HepG2 (cell line): ENCODE results near the gene CCDC116. TPM values are rescaled to one million over a fixed set of nuclear protein-coding genes. Genes with fewer than 3 reads are reported as not detected.

ENCODE experiments used
- DPF2 ChIP-seq: sonication (generic); formaldehyde crosslinking; IDR thresholded peaks from 2 replicates; pipeline ENCODE4 v1.4.0; 2020; ENCODE audit warnings: mild to moderate bottlenecking, low read depth, missing genetic modification reagents, borderline replicate concordance
- GPN1 ChIP-seq: sonication (generic); formaldehyde crosslinking; IDR thresholded peaks from 2 replicates; pipeline ENCODE4 v1.5.1; 2020; ENCODE audit warnings: missing genetic modification reagents, borderline replicate concordance
- MTA3 ChIP-seq: sonication (generic); formaldehyde crosslinking; IDR thresholded peaks from 2 replicates; pipeline ENCODE4 v1.4.0; 2020; ENCODE audit warnings: missing genetic modification reagents
- NFE2L1 ChIP-seq: sonication (generic); formaldehyde crosslinking; IDR thresholded peaks from 2 replicates; pipeline ENCODE4 v1.4.0; 2020; ENCODE audit warnings: missing genetic modification reagents, mild to moderate bottlenecking, borderline replicate concordance
- ONECUT2 ChIP-seq: sonication (generic); formaldehyde crosslinking; IDR thresholded peaks from 2 replicates; pipeline ENCODE4 v1.4.0; 2020; ENCODE audit warnings: missing genetic modification reagents
- PITX1 ChIP-seq: sonication (generic); formaldehyde crosslinking; IDR thresholded peaks from 2 replicates; pipeline ENCODE4 v1.5.1; 2020; ENCODE audit warnings: mild to moderate bottlenecking, missing genetic modification reagents
- POLR2AphosphoS2 ChIP-seq: IDR thresholded peaks from 2 replicates; pipeline ENCODE4 v1.6.1; 2011; ENCODE audit warnings: low read depth, low read length, improper control_type of control experiment
- SNAI1 ChIP-seq: sonication (generic); formaldehyde crosslinking; IDR thresholded peaks from 2 replicates; pipeline ENCODE4 v1.5.0; 2020; ENCODE audit warnings: mild to moderate bottlenecking, missing genetic modification reagents, borderline replicate concordance
- ZBTB34 ChIP-seq: sonication (generic); formaldehyde crosslinking; IDR thresholded peaks from 2 replicates; pipeline ENCODE4 v1.8.0; 2022; ENCODE audit warnings: mild to moderate bottlenecking, missing genetic modification reagents
- ZKSCAN5 ChIP-seq: sonication (generic); formaldehyde crosslinking; IDR thresholded peaks from 2 replicates; pipeline ENCODE4 v1.5.1; 2020; ENCODE audit warnings: mild to moderate bottlenecking, missing genetic modification reagents
- ZNF337 ChIP-seq: sonication (generic); formaldehyde crosslinking; IDR thresholded peaks from 2 replicates; pipeline ENCODE4 v1.5.1; 2020; ENCODE audit warnings: missing genetic modification reagents, low read depth, mild to moderate bottlenecking, borderline replicate concordance
- ZNF569 ChIP-seq: sonication (generic); formaldehyde crosslinking; IDR thresholded peaks from 2 replicates; pipeline ENCODE4 v1.5.0; 2020; ENCODE audit warnings: mild to moderate bottlenecking, missing genetic modification reagents, moderate library complexity, borderline replicate concordance
- ZNF644 ChIP-seq: IDR thresholded peaks from 2 replicates; pipeline ENCODE4 v1.6.1; 2016; ENCODE audit warnings: low read depth
- ZNF773 ChIP-seq: sonication (generic); formaldehyde crosslinking; IDR thresholded peaks from 2 replicates; pipeline ENCODE4 v1.4.0; 2020; ENCODE audit warnings: missing genetic modification reagents, borderline replicate concordance
- polyA plus RNA-seq, 8 experiments: library from polyadenylated mRNA; depleted of rRNA in 3 of 8; stranded (reverse) in 7 of 8; unstranded in 1 of 8; fragments of >200 nt; fragmentation: Illumina TruSeq in 4 of 8; extraction: Trizol in 4 of 8; gene quantifications; 2 replicates each; pipeline versions ENCODE4 v1.2.1 to v1.2.3, GENCODE V29; 2011 to 2016; ENCODE audit warnings: low read depth in 4 of 8, missing spikeins in 1 of 8, mixed read lengths in 1 of 8; ENCODE audit not compliant: insufficient read depth in 1 of 8
- total RNA-seq, 5 experiments: library from RNA; depleted of rRNA; stranded (reverse); fragments of >200 nt; fragmentation: Illumina TruSeq; extraction: Trizol; gene quantifications; 2 replicates each; pipeline ENCODE4 v1.2.3, GENCODE V29; 2016; ENCODE audit warnings: low read depth in 1 of 5
- TF ChIP-seq, protein P1 (sequence below): sonication (generic); formaldehyde crosslinking; IDR thresholded peaks from 2 replicates; pipeline ENCODE4 v1.4.0; 2020; ENCODE audit warnings: mild to moderate bottlenecking, missing genetic modification reagents, borderline replicate concordance
- TF ChIP-seq, protein P2 (sequence below): sonication (generic); formaldehyde crosslinking; IDR thresholded peaks from 2 replicates; pipeline ENCODE4 v1.4.0; 2020; ENCODE audit warnings: mild to moderate bottlenecking, missing genetic modification reagents, borderline replicate concordance

Gene CCDC116
- total and polyA plus RNA-seq, 2 of the 13 experiments (the other 11 are each of a cell fraction or from before 2014, with no cell fraction given), result 0.15 to 0.33 TPM

DNA sequence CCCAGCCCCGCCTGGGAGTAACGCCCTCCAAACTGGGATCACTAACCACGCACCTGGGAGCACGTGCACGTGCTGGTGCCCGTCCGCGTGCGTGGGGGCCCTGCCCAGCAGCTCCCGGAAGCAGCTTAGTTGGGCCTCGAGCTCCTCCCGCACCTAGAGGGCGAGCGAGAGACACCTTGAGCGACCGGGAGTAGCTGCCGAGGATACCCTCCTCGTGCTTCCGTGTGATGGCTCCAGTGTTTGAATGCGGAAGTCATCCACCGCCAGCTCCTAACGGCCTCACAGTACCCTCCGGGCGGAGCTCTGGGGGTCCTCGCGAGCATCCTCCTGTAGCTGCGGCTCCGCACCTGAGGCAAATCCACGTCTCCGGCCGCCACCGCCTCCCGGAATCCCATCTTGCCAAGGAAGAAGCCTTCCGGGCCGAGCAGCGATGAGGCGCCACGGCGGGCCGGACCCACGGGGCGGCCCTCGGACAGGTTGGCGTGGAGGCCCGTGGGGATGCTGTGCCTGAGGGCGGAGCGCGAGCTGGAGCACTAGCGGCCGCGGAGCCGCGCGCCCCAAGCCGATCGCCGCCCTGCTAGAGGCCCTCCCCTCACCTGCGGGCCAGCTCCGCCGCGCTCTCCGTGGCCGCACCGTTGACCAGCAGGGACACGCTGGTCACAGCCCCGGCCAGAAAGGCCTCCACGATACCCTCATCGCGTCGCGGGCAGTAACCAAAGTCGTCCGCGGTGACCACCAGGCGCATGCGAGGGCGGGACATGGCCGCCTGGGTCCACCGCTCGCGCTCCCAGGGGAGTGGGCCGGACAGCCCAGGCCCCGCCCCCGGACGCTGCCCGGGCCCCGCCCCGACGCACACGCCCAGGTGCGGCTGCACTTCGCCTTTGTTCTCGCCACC is 3.1 kb upstream of the CCDC116 start, which contains the start of gene YDJC (continued):
- TF ChIP-seq, protein P1, sequence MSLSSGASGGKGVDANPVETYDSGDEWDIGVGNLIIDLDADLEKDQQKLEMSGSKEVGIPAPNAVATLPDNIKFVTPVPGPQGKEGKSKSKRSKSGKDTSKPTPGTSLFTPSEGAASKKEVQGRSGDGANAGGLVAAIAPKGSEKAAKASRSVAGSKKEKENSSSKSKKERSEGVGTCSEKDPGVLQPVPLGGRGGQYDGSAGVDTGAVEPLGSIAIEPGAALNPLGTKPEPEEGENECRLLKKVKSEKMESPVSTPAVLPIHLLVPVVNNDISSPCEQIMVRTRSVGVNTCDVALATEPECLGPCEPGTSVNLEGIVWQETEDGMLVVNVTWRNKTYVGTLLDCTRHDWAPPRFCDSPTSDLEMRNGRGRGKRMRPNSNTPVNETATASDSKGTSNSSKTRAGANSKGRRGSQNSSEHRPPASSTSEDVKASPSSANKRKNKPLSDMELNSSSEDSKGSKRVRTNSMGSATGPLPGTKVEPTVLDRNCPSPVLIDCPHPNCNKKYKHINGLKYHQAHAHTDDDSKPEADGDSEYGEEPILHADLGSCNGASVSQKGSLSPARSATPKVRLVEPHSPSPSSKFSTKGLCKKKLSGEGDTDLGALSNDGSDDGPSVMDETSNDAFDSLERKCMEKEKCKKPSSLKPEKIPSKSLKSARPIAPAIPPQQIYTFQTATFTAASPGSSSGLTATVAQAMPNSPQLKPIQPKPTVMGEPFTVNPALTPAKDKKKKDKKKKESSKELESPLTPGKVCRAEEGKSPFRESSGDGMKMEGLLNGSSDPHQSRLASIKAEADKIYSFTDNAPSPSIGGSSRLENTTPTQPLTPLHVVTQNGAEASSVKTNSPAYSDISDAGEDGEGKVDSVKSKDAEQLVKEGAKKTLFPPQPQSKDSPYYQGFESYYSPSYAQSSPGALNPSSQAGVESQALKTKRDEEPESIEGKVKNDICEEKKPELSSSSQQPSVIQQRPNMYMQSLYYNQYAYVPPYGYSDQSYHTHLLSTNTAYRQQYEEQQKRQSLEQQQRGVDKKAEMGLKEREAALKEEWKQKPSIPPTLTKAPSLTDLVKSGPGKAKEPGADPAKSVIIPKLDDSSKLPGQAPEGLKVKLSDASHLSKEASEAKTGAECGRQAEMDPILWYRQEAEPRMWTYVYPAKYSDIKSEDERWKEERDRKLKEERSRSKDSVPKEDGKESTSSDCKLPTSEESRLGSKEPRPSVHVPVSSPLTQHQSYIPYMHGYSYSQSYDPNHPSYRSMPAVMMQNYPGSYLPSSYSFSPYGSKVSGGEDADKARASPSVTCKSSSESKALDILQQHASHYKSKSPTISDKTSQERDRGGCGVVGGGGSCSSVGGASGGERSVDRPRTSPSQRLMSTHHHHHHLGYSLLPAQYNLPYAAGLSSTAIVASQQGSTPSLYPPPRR (CRISPR knock-in tag), result peak; percentile 25; the same call in 1 of the 2 replicates
- TF ChIP-seq DPF2 (CRISPR knock-in tag) (peak; percentile 37; the same call in 1 of the 2 replicates), ZNF644 (0 out of 2 replicates have a peak, but pooled peaks have one; percentile 35), ZBTB34 (CRISPR knock-in tag) (0 out of 2 replicates have a peak, but pooled peaks have one; percentile 30), PITX1 (CRISPR knock-in tag) (peak; percentile 81), ZNF569 (CRISPR knock-in tag) (no peak), SNAI1 (CRISPR knock-in tag) (no peak), ONECUT2 (peak; percentile 56; the same call in 1 of the 2 replicates), ZKSCAN5 (CRISPR knock-in tag) (peak; percentile 21; the same call in 1 of the 2 replicates), NFE2L1 (CRISPR knock-in tag) (peak; percentile 51; the same call in 1 of the 2 replicates), ZNF337 (no peak), ZNF773 (peak; percentile 94; the same call in 1 of the 2 replicates), MTA3 (CRISPR knock-in tag) (no peak), GPN1 (CRISPR knock-in tag) (no peak), POLR2AphosphoS2 (no peak)
- TF ChIP-seq, protein P2, sequence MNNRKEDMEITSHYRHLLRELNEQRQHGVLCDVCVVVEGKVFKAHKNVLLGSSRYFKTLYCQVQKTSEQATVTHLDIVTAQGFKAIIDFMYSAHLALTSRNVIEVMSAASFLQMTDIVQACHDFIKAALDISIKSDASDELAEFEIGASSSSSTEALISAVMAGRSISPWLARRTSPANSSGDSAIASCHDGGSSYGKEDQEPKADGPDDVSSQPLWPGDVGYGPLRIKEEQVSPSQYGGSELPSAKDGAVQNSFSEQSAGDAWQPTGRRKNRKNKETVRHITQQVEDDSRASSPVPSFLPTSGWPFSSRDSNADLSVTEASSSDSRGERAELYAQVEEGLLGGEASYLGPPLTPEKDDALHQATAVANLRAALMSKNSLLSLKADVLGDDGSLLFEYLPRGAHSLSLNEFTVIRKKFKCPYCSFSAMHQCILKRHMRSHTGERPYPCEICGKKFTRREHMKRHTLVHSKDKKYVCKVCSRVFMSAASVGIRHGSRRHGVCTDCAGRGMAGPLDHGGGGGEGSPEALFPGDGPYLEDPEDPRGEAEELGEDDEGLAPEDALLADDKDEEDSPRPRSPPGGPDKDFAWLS, result 0 out of 2 replicates have a peak, but pooled peaks have one; percentile 80
